GM12874 (cell line): ENCODE measurements around the gene KCNT2.

Experiments used
- TF ChIP-seq, protein P1 (sequence below): IDR thresholded peaks from 2 replicates; pipeline ENCODE4 v1.5.1; 2011; ENCODE audit warnings: low read depth, mild to moderate bottlenecking, control low read depth, low read length, moderate library complexity; ENCODE audit not compliant: insufficient read depth

Gene KCNT2

DNA sequence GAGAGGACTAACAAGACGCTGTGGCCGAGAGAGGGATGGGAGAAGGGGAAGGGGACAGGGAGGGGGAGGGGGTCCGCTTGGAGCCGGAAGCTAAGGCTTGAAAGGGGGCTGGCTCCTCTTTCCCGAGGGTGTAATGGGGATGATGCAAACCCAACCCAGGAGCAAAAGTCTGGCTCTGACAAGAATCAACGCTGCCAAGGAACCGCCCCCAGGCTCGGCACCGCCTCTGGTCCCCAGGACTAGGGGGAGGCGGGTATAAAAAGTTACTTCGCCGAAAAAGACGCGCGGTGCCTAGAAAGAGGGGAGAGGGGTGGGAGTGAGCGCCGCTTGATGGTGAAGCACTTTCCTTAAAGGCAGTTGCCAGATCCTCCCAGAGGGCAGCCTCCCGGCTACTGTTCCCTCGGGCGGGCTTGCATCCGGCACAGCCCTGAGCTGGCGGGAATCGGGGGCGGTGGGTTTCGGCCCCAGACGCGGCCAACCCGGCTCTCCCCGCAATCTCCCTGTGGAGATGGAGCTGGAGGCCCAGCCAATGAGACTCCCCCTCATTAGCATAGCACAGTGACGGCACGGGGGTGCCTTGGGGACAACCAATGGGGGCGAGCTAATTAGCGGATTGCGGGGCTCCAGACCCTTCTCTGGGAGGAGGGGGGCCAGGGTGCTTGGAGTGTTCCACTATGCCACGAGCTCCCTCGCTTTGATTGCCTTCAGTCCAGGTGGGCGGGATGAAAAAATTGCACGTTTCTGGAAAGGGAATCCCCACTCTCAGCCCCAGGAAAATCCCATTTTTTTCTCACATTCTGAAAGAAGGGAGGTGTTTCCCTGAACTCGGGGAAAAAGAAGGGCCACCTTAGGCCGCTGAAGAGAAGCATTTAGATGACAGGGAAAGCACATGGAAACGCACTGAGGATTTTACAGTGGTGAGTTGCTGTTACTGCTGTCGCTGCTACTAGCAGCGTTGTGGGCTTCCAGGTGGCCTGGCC lies at the start of gene KCNT2:
Gene KCNT2, minus strand, starts transcription at position 51 of the 980 bp plus-strand sequence. CDS start 131 bp downstream, outside the sequence.
- TF ChIP-seq, protein P1, sequence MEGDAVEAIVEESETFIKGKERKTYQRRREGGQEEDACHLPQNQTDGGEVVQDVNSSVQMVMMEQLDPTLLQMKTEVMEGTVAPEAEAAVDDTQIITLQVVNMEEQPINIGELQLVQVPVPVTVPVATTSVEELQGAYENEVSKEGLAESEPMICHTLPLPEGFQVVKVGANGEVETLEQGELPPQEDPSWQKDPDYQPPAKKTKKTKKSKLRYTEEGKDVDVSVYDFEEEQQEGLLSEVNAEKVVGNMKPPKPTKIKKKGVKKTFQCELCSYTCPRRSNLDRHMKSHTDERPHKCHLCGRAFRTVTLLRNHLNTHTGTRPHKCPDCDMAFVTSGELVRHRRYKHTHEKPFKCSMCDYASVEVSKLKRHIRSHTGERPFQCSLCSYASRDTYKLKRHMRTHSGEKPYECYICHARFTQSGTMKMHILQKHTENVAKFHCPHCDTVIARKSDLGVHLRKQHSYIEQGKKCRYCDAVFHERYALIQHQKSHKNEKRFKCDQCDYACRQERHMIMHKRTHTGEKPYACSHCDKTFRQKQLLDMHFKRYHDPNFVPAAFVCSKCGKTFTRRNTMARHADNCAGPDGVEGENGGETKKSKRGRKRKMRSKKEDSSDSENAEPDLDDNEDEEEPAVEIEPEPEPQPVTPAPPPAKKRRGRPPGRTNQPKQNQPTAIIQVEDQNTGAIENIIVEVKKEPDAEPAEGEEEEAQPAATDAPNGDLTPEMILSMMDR: no peak

DNA sequence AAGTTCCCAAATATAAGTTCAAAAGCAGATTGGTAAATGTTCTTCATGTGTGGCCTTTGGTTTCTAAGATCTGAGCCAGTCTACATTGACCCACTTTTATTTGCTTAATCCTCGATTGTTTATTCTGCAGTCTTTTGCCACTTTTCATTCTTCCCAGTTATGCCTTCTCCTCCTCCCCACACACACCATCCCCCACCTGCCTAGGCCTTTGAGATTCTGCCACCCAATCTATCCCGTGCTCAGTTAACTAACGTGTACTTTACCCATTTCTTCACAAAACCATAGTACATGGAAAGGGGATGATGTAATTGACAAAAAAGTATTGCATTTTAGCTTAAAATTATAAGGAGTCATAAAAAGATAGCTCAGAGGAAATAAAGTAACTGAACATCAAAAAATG lies 47.3 kb upstream of the KCNT2 start:
- TF ChIP-seq, protein P1: no peak

DNA sequence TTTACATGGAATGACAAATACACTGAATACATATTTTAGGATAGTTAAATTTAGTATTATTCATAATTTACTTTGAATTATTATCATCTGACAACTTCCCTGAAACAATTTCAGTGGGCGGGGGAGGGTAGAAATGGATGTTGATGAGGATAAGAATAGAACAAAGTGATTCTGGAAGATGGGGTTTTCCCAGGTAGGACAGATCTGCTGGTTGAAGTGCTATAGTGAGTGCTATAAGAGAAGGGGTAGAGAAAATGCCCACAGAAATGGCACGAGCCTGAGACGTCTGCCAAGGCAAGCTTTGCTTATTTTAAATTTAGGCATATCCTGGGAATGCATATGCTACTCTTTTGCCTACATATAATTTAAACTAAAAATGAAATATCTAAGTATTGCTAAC lies 46.8 kb upstream of the KCNT2 start:
- TF ChIP-seq, protein P1: no peak

DNA sequence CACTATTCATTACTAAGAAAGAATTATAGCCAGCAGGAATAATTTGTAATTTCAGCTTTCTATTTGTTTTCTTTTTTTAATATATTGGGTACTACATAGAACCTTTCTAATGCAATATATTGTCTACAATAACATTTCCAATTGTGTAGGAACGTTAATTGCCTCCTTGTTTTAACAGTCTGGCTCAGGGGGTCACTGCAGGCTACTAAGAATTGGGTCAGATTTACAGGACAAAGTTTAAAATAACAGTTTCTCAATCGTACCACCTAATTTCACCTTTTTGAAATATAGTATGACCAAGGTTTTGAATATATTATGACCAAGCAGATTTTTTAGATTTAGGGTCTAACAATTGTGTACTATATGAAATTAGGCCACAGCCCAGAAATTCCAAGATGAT lies 46.0 kb upstream of the KCNT2 start:
- TF ChIP-seq, protein P1: no peak

DNA sequence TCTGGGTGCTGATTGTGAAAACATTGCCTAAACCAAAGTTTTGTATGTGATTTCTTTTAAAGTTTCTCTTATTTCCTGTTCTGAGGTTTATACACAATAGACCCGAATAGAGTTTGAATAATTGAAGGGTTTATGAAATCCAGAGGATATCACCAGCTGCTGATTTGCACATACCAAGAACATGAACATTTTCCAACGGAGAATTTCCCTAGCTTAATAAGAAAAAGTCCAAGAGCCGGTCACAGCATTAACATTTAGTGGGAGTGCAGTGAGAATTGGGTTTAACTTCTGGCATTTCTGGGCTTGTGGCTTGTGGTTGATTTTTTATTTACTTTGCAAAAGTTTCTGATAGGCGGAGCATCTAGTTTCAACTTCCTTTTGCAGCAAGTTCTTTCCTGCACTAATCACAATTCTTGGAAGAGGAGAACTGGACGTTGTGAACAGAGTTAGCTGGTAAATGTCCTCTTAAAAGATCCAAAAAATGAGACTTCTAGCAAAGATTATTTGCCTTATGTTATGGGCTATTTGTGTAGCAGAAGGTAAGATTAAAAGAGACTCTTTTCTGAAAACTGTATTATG lies 43.5 kb upstream of the KCNT2 start, which contains the start of gene CFH:
Gene CFH, plus strand, starts transcription at position 407 of the 579 bp plus-strand sequence. Its CDS starts 75 bp downstream, at position 482.
- TF ChIP-seq, protein P1: no peak

DNA sequence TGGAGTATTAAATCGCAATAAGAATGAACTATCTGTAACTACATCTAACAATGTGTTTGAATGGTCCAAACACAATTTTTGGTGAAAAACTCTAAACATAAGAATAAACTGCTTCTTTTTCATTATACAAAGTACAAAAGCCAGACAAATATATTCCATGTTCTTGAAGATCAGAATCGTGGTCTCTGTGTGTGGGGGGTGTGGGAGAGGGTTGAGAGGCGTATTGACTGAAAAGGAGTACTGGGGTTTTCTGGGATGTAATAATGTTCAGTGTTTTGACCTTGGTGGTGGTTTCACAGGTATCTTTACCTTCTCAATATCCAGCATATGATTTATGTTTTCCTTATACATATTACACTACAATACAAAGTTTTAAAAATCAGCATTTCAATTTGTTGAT lies 42.8 kb upstream of the KCNT2 start:
- TF ChIP-seq, protein P1: no peak

DNA sequence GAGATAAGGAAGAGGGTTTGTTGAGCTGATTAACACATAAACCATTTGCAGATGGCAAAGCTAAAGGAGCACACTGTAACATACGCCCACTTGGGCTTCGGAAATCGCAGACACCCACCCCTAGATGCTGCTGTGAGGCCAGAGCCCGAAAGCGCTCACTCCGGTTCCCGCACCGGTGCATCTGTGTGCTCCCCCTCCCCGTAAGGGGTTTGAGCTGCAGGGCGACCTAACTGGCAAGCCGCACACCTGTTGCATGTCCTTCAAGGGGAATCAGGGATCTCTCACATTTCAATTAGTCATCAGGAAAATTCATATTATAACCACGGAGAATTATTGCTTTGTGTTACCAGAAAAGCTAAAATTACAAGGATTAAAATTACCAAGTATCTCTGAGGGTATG lies 42.2 kb upstream of the KCNT2 start:
- TF ChIP-seq, protein P1: no peak
